NCI-H146 (cell line): Measurements from ENCODE around the gene HHIPL1.

Source experiments
- DNase-seq: peaks from one replicate; lab custom pipeline; 2025; lab: John Stamatoyannopoulos, UW

Gene HHIPL1

GRCh38 chr14:99676657-99677056, 31.7 kb downstream of the HHIPL1 start:
- no peak for DNase-seq

- DNase-seq, result no peak
Measured at GRCh38 chr14:99677231-99678140, 32.6 kb downstream of the HHIPL1 start.

GRCh38 chr14:99678198-99678597, 33.3 kb downstream of the HHIPL1 start:
- no peak for DNase-seq

- no peak for DNase-seq
Measured at GRCh38 chr14:99679111-99679510, 34.2 kb downstream of the HHIPL1 start.

GRCh38 chr14:99679543-99679942, 34.6 kb downstream of the HHIPL1 start:
- no peak for DNase-seq

- DNase-seq, result no peak
Measured at GRCh38 chr14:99679996-99680395, 35.1 kb downstream of the HHIPL1 start.

GRCh38 chr14:99681101-99681831, 36.3 kb downstream of the HHIPL1 start:
- no peak for DNase-seq

GRCh38 chr14:99681832-99682148, 36.9 kb downstream of the HHIPL1 start:
- DNase-seq, result peak; percentile 32

- DNase-seq, result peak; percentile 52
Measured at GRCh38 chr14:99682809-99683618, 38.1 kb downstream of the HHIPL1 start.

GRCh38 chr14:99683619-99684409, 38.9 kb downstream of the HHIPL1 start, which contains the start of gene CYP46A1:
CYP46A1 (plus strand) TSS chr14:99684298; CDS start chr14:99684418, 120 bp downstream.
- DNase-seq, result peak; percentile 97

- no peak for DNase-seq
Measured at GRCh38 chr14:99684410-99684934, 39.5 kb downstream of the HHIPL1 start.

GRCh38 chr14:99685151-99685591, 40.2 kb downstream of the HHIPL1 start:
- no peak for DNase-seq

GRCh38 chr14:99685596-99685995, 40.7 kb downstream of the HHIPL1 start:
- no peak for DNase-seq

- DNase-seq, result no peak
Measured at GRCh38 chr14:99686557-99687283, 41.8 kb downstream of the HHIPL1 start.

GRCh38 chr14:99687284-99688209, 42.6 kb downstream of the HHIPL1 start:
- DNase-seq, result peak; percentile 2

- no peak for DNase-seq
Measured at GRCh38 chr14:99688210-99688581, 43.3 kb downstream of the HHIPL1 start.

- no peak for DNase-seq
Measured at GRCh38 chr14:99688629-99689028, 43.7 kb downstream of the HHIPL1 start.

GRCh38 chr14:99689266-99690236, 44.6 kb downstream of the HHIPL1 start:
- no peak for DNase-seq
